Inflammatory macrophage (primary cell): ENCODE measurements around the gene APLF.
"Not testable (repeated sequence)": the region's sequence is repeated elsewhere in the genome, so short reads cannot be mapped to it uniquely, and the experiment has no call there.

Experiments
- DNase-seq, 2 donors: peaks; one replicate each; pipeline ENCODE4 v3.0.0-alpha.2; 2020 to 2022

APLF gene

DNA sequence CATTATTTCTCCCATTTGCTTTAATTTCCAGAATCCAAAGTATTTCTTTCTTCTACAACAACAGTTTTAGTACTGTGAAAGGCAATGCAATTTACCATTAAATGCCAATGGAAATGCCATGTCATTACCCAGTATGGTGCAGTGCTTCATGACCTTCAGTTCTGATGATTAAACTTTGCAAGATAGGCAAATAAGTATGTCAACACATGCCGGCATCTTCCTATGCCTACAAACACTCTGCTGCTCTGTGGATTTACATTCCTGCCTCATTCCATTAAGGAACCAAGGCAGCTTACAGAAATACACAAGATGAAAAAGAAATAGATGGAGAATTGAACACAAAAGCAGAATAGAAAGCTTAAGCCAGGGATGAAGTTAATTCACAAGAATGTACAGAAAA is 123.3 kb downstream of the APLF start:
- no peak for DNase-seq

DNA sequence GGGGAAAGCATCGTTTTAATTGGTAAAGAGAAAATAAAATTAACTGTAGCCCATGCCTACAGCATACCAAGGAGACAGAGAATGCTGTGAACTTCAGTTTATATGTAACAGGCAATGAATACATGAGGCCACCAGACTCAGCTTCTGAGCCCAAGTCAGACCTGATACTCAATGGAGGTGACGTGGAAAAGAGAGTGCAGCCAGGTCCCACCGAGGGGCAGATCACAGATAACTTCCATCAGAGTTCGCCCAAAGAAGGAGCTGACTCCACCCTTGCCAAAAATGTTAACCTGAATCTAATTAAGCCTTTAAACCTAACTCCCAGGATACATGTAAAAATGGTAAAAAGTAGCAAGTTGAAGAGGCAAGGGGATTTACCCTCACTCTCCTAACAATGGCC is 123.8 kb downstream of the APLF start:
- DNase-seq, result no peak

DNA sequence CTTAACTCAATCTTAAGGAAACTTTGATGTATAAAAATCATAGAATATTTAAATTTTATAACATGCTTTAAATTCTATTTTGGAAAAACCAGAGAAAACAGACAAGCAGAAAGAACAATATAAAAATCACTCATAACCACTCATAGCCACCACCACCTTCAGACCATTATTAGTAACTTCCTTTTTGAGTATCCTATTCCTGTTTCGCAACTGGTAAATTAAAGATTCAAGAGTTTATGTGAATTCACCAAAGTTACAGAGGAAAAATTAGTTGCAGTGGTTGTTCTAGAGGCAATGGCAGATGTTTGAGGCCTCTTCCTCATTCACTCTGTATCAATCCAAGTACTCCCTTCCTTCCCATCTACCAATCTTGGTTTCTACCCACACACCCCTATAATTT is 126.7 kb downstream of the APLF start:
- peak in 1 of 2 donors; percentile 42 for DNase-seq

DNA sequence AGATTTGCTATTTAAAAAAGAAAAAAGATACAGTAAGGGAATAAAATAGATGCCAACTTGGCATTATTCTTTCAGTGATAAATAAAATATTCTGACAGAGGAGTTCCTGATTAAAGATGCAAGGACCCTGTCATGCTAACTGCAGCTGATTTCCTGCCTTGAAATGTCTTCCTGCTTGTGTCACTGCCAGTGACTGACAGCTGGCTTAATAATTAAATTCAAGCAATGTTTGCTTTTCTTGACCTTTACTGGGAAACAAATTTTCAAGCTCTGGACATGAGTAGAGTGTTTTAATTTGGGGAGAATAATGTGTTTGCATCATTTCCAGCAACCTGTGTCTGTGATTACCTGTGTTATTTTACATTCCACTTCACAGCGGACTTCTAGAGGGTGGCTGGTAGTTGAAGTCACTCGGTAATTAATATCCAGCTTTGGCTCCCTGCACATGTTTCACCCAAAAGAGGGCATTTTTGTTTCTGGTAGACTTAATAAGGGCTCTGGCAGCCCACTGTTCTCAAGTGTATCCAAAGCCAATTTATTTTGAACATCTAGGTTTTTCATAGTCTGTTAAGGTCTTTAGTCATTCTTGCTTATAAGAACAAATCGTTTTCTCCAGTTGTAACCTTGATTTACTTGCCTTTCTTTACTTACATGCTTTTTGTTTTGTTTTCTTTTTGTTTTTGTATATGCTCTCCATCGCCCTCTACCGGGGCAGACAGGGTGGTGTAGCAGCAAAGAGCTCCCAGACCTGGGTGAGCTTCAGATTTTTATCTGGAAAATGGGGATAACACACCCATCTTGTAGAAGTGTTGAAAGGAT is 127.5 kb downstream of the APLF start:
- peak; percentile 54 to 60 for DNase-seq

DNA sequence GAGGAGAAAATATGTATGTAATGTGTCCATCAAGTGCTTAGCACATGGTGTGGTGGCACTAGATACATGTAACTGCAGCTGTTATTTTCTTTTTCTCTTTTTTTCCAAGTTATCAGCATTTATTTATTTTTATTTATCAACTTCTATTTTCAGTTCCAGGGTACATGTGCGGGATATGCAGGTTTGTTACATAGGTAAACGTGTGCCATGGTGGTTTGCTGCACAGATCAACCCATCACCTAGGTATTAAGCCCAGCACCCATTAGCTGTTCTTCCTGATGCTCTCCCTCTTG is 128.1 kb downstream of the APLF start:
- DNase-seq, result not testable (repeated sequence)

DNA sequence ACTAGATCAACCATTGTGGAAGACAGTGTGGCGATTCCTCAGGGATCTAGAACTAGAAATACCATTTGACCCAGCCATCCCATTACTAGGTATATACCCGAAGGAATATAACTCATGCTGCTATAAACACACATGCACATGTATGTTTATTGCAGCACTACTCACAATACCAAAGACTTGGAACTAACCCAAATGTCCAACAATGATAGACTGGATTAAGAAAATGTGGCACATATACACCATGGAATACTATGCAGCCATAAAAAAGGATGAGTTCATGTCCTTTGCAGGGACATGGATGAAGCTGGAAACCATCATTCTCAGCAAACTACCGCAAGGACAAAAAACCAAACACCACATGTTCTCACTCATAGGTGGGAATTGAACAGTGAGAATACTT is 133.1 kb downstream of the APLF start:
- DNase-seq, result not testable (repeated sequence)

DNA sequence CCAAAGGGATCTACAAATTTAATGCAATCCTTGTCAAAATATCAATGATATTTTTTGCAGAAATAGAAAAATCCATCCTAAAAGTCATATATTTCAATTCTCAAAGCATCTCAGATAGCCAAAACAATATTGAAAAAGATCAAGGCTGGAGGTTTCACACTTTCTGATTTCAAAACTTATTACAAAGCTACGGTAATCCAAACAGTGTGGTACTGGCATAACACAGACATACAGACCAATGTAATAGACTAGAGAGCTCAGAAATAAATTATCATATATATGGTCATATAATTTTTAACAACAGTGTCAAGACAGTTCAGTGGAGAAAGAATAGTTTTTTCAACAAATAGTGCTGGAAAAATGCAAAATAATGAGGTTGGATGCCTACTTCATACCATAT is 135.7 kb downstream of the APLF start:
- DNase-seq, result no peak

DNA sequence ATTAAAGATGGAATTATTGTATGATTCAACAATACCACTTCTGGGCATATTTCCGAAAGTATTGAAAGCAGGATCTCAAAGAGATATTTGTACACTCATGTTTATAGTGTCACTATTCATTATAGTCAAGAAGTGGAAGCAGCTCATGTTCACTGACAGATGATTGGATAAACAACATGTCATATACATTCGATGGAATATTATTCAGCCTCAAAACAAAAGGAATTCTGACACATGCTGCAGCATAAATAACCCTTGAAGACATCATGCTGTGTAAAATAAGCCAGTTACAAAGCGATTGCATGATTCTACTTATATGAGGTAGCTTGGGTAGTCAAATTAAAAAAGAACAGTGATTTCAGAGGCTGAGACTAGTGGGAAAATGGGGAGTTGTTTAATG is 136.7 kb downstream of the APLF start:
- no peak for DNase-seq

DNA sequence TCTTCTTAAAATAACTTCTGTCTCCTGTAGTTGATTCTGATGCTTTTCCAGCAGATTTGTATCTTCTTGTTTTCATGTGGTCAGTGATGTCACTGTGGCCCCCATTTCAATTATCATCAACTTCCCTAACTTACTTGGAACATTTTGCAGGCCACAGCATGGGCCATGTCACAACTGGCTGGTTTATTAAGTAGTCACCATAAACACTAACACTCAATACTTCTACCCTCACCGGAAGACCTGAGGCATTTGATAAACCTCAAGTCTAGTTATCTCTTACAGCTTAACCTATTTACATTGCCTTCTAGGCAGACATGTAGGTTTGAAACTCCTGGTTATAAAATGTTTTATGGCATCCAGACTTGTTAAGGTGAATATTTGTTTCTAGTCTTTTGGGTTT is 138.6 kb downstream of the APLF start:
- peak; percentile 18 to 23 for DNase-seq

DNA sequence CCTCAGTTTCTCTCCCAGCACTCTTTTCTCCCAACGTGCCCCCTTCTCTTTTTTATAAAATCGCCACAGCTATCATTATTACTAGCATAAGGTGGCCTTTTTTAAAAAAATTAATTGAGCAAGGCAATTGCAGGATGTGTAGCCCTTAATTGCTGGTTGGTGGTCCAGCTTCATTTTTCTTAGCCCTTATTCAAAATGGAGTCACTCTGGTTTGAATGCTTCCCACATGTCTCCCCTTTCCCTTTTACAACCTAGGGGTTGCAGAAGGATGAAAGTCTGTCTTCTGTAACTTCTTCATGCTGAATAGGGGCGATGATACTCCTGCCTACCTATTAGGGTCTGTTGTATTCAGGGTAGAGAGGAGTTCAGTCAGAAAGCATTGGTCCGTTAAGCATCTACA is 139.4 kb downstream of the APLF start:
- DNase-seq, result no peak

DNA sequence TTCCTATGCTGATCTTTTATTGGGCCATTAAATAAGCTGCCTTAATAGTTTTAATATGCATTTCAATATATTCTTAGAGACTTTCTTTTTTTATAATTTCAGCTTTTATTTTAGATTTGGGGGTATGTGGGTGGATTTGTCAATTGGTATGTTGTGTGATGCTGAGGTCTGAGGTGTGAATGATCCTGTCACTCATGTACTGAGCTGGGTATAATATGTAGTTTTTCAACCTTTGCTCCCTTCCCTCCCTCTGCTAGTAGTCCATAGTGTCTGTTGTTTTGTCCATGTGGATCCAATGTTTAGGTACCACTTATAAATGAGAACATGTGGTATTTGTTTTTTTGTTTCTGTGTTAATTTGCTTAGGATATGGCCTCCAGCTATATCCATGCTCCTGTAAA is 140.5 kb downstream of the APLF start:
- DNase-seq, result no peak

DNA sequence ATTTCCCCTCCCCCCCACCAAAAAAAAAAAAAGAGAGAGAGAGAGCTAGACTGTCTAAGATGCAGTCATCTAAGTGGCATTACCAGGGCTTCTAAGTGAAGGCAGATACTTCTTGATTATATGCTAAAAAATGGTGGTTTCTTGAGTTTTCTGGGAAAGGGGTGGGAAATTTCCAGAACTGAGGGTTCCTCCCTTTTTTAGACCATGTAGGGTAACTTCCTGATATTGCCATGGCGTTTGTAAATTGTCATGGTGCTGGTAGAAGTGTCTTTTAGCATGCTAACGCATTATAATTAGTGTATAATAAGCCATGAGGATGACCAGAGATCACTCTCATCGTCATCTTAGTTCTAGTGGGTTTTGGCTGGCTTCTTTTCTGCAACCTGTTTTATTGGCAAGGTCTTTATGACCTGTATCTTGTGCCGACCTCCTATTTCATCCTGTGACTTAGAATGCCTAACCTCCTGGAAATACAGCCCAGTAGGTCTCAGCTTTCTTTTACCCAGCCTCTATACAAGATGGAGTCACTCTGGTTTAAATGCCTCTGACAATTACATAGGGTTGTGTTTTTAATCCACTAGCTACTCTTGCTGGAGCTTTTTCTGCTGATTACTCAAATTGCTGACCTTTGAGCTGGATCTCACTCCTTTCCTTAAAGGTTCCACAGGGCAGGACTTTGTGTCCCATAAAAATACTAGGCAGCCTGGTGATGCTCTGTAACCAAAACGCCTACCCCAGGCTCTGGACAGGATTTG is 145.6 kb downstream of the APLF start:
- DNase-seq, result peak in 1 of 2 donors; percentile 32

DNA sequence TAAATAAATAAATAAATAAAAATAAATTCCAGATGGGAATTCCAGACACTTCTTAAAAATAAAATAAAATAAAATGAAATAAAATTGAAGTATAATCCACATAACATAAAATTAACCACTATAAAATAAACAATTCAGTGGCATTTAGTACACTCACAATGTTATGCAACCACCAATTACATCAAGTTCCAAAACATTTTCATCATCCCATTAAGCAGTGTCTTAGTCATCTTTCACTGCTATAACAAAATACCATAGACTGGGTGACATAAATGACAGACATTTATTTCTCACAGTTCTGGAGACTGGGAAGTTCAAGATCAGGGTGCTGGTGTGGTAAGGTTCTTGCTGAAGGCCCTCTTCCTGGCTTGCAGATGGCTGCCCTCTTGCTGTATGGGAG is 153.4 kb downstream of the APLF start:
- peak; percentile 11 to 47 for DNase-seq

DNA sequence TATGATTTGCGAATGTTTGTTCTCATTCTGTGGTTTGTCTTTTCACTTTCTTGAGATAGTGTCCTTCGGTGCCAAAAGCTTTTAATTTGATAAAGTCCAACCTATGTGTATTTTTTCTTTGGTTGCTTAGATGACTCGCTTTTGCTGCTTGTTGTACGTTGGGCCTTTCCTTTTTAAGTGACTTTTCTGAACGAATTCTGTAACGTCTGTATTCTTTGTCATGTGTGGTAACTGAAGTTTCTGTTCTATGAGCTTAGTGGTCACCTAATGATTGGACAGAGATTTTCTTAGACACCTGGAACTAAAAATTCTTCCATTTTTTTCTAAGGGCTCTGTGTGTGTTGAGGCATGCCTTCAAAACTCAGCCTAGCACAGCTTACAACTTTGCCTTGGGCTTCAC is 156.4 kb downstream of the APLF start:
- no peak for DNase-seq

DNA sequence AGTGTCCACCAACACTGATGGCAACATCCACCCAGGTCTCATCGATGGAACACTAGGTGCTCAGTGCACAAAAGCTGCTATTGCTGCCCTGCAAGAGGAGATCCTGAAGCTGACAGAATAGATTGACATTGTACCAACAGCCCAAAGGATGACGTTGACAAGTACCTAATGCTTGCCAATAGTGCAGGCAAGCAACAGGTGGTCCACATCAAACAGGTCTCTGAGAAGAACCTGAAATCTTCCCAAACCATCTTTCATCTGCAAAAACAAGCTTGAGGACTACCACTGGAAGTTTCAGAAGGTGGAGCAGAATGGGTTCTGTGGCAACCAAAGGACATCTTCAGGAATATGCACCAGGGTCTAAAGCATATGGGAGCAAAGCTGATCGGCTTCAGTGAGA is 160.2 kb downstream of the APLF start:
- no peak for DNase-seq
